H9 (cell line): ENCODE measurements around the gene ARID1B. TPM values are rescaled to one million over a fixed set of nuclear protein-coding genes. Genes with fewer than 3 reads are reported as not detected.

Experiments
- DNase-seq: peaks from one replicate; pipeline ENCODE4 v3.0.0-alpha.2; 2017
- H2AFZ ChIP-seq: one replicate; pipeline ENCODE4 v1.6.1; 2013; ENCODE audit warnings: mild to moderate bottlenecking, low read length, control low read depth, moderate library complexity
- H2AK5ac ChIP-seq: 2 replicates; pipeline ENCODE4 v1.6.1; 2013; ENCODE audit warnings: low read length, control low read depth, mixed read lengths; ENCODE audit not compliant: insufficient read length
- H2BK120ac ChIP-seq: one replicate; pipeline ENCODE4 v1.6.1; 2013; ENCODE audit warnings: low read depth, mild to moderate bottlenecking, low read length, control low read depth, inconsistent platforms; ENCODE audit not compliant: poor library complexity, severe bottlenecking
- H2BK12ac ChIP-seq: 2 replicates; pipeline ENCODE4 v1.6.1; 2013; ENCODE audit warnings: low read length, control low read depth, mixed read lengths, low read depth; ENCODE audit not compliant: insufficient read length
- H2BK15ac ChIP-seq: 2 replicates; pipeline ENCODE4 v1.6.1; 2013; ENCODE audit warnings: low read depth, low read length, control low read depth
- H2BK20ac ChIP-seq: one replicate; pipeline ENCODE4 v1.6.1; 2013; ENCODE audit warnings: low read depth, mild to moderate bottlenecking, low read length, control low read depth, inconsistent platforms; ENCODE audit not compliant: poor library complexity, severe bottlenecking
- H2BK5ac ChIP-seq: 2 replicates; pipeline ENCODE4 v1.6.1; 2013; ENCODE audit warnings: low read length, control low read depth, mixed read lengths; ENCODE audit not compliant: insufficient read length
- H3K14ac ChIP-seq: 2 replicates; pipeline ENCODE4 v1.6.1; 2013; ENCODE audit warnings: low read length, control low read depth; ENCODE audit not compliant: insufficient read depth
- H3K18ac ChIP-seq: 2 replicates; pipeline ENCODE4 v1.6.1; 2013; ENCODE audit warnings: low read depth, mild to moderate bottlenecking, mixed read lengths, low read length, control low read depth; ENCODE audit not compliant: insufficient read length
- H3K23ac ChIP-seq: 2 replicates; pipeline ENCODE4 v1.6.1; 2013; ENCODE audit warnings: low read length, control low read depth, mixed read lengths, low read depth; ENCODE audit not compliant: insufficient read length
- H3K23me2 ChIP-seq: 2 replicates; pipeline ENCODE4 v1.6.1; 2013; ENCODE audit warnings: low read depth, mild to moderate bottlenecking, mixed read lengths, low read length, control low read depth; ENCODE audit not compliant: insufficient read length, poor library complexity, severe bottlenecking
- H3K27ac ChIP-seq: 2 replicates; pipeline ENCODE4 v1.5.1; 2013; ENCODE audit warnings: low read length, control low read depth, mixed read lengths, low read depth; ENCODE audit not compliant: insufficient read length
- H3K27me3 ChIP-seq: 2 replicates; pipeline ENCODE4 v1.6.1; 2013; ENCODE audit warnings: low read length, control low read depth, inconsistent platforms; ENCODE audit not compliant: insufficient read depth
- H3K4ac ChIP-seq: 2 replicates; pipeline ENCODE4 v1.6.1; 2013; ENCODE audit warnings: low read depth, mild to moderate bottlenecking, control low read depth, inconsistent platforms, low read length, moderate library complexity
- H3K4me1 ChIP-seq: 2 replicates; pipeline ENCODE4 v1.6.1; 2013; ENCODE audit warnings: low read length, control low read depth, inconsistent platforms; ENCODE audit not compliant: insufficient read depth
- H3K4me2 ChIP-seq: 2 replicates; pipeline ENCODE4 v1.6.1; 2013; ENCODE audit warnings: low read length, control low read depth, mixed read lengths; ENCODE audit not compliant: insufficient read length, insufficient read depth
- H3K56ac ChIP-seq: 2 replicates; pipeline ENCODE4 v1.6.1; 2013; ENCODE audit warnings: low read depth, mild to moderate bottlenecking, mixed read lengths, low read length, control low read depth; ENCODE audit not compliant: insufficient read length
- H3K79me1 ChIP-seq: 2 replicates; pipeline ENCODE4 v1.6.1; 2013; ENCODE audit warnings: low read depth, mild to moderate bottlenecking, moderate library complexity, low read length, control low read depth, inconsistent platforms; ENCODE audit not compliant: insufficient read depth, poor library complexity, severe bottlenecking
- H3K79me2 ChIP-seq: 2 replicates; pipeline ENCODE4 v1.6.1; 2013; ENCODE audit warnings: low read length, control low read depth, inconsistent platforms; ENCODE audit not compliant: insufficient read depth
- H3K9ac ChIP-seq: 2 replicates; pipeline ENCODE4 v1.6.1; 2013; ENCODE audit warnings: low read length, control low read depth, mixed read lengths; ENCODE audit not compliant: insufficient read length; ENCODE audit errors: extremely low read depth
- H3K9me3 ChIP-seq: one replicate; pipeline ENCODE4 v1.6.1; 2013; ENCODE audit warnings: low read depth, low read length, inconsistent platforms; ENCODE audit not compliant: control insufficient read depth
- H3T11ph ChIP-seq: one replicate; pipeline ENCODE4 v1.6.1; 2013; ENCODE audit warnings: mild to moderate bottlenecking, low read length, control low read depth, inconsistent platforms
- H4K20me1 ChIP-seq: one replicate; pipeline ENCODE4 v1.6.1; 2013; ENCODE audit not compliant: control insufficient read depth, insufficient read length, insufficient read depth
- H4K5ac ChIP-seq: 2 replicates; pipeline ENCODE4 v1.6.1; 2013; ENCODE audit warnings: low read depth, mild to moderate bottlenecking, mixed read lengths, low read length, control low read depth; ENCODE audit not compliant: insufficient read length
- H4K8ac ChIP-seq: replicated peaks from 2 replicates; pipeline ENCODE4 v1.6.1; 2013; ENCODE audit warnings: low read length, control low read depth, mixed read lengths, low read depth; ENCODE audit not compliant: insufficient read length
- H4K91ac ChIP-seq: 2 replicates; pipeline ENCODE4 v1.6.1; 2013; ENCODE audit warnings: low read depth, mild to moderate bottlenecking, moderate library complexity, mixed read lengths, low read length, control low read depth; ENCODE audit not compliant: insufficient read length
- H3K27ac Mint-ChIP-seq, 3 experiments: 2 replicates in 2 of 3; 3 replicates in 1 of 3; pipeline ENCODE4 v1.8.0; 2020 to 2021; ENCODE audit warnings: mixed read lengths in 3 of 3, mild to moderate bottlenecking in 1 of 3, moderate library complexity in 1 of 3
- H3K27me3 Mint-ChIP-seq: 2 replicates; pipeline ENCODE4 v1.8.0; 2021; ENCODE audit warnings: low read depth, mild to moderate bottlenecking, moderate library complexity, mixed read lengths
- H3K36me3 Mint-ChIP-seq, 3 experiments: 2 replicates in 2 of 3; 3 replicates in 1 of 3; pipeline ENCODE4 v1.8.0; 2020 to 2021; ENCODE audit warnings: low read depth in 3 of 3, mixed read lengths in 3 of 3; ENCODE audit not compliant: insufficient read depth in 1 of 3
- H3K4me1 Mint-ChIP-seq, 2 experiments: 2 replicates each; pipeline ENCODE4 v1.8.0; 2020; ENCODE audit warnings: mixed read lengths in 2 of 2
- H3K4me3 Mint-ChIP-seq, 2 experiments: 2 replicates in 1 of 2; 3 replicates in 1 of 2; pipeline ENCODE4 v1.8.0; 2020 to 2021; ENCODE audit warnings: mild to moderate bottlenecking in 2 of 2, mixed read lengths in 2 of 2, moderate library complexity in 1 of 2
- H3K9me3 Mint-ChIP-seq, 2 experiments: 2 replicates in 1 of 2; 3 replicates in 1 of 2; pipeline ENCODE4 v1.8.0; 2020; ENCODE audit warnings: mild to moderate bottlenecking in 2 of 2, mixed read lengths in 2 of 2, moderate library complexity in 1 of 2
- WGBS: extraction: QIAGEN DNeasy Blood & Tissue Kit; methylation state at CpG from one replicate; pipeline ENCODE4 v1.1.7; 2013; ENCODE audit warnings: missing lambda C conversion rate, low lambda C conversion rate, mixed read lengths; ENCODE audit not compliant: insufficient read length; ENCODE audit errors: extremely low coverage; 5-methylcytosine and 5-hydroxymethylcytosine counted together
- total RNA-seq: library from RNA; stranded (reverse); gene quantifications from 2 replicates; pipeline ENCODE4 v1.2.1, GENCODE V29; 2021
- TF ChIP-seq, protein P1 (sequence below): fragments of 200-600 bp; sonication (generic); conservative IDR thresholded peaks from 3 replicates; pipeline ENCODE4 v1.8.0; 2021; ENCODE audit warnings: antibody characterized with exemption, mild to moderate bottlenecking

Gene ARID1B
- total RNA-seq, 1 experiment from 2014 or later = 88.2 TPM

DNA sequence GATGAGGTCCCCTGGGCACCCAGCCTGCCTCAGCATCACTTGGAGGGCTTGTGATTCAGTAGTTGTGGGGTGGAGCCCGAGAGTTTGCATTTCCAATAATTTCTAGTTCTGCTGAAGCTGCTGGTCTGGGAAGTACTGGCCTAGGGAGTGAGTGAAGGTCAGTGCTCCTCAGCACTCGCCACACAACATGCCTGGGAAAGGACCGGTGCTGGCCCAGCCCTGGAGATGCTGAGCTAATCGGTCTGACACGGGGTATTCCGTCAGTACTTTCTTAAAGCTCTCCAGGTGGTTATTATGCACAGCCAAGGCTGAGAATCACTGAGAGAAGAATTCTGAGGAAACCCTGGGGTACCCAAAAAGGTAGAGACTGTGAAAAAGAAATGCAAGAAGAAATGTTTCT lies 317.9 kb downstream of the ARID1B start:
- Histone ChIP-seq H3T11ph (no peak overlapping the region), H3K9ac (no peak overlapping the region), H3K27ac (no peak overlapping the region), H3K9me3 (no peaks in the 10 kb centered on the region), H3K27me3 (no peaks in the 10 kb centered on the region), H2BK15ac (no peak overlapping the region), H2AK5ac (no peak overlapping the region), H2BK5ac (no peak overlapping the region), H2BK12ac (no peak overlapping the region), H4K91ac (no peak overlapping the region), H2BK20ac (no peak overlapping the region), H2AFZ (no peak overlapping the region), H3K79me1 (no peaks in the 10 kb centered on the region), H3K4me2 (no peak overlapping the region), H3K23ac (no peak overlapping the region), H2BK120ac (no peak overlapping the region), H4K8ac (no peak overlapping the region), H3K14ac (no peak overlapping the region), H3K79me2 (no peaks in the 10 kb centered on the region; the same call in 1 of the 2 replicates), H3K23me2 (no peaks in the 10 kb centered on the region), H4K5ac (no peak overlapping the region), H4K20me1 (no peaks in the 10 kb centered on the region), H3K4me1 (peaks cover 7% of the 10 kb centered on the region), H3K4ac (no peak overlapping the region), H3K18ac (no peak overlapping the region), H3K56ac (no peak overlapping the region)
- H3K4me3 Mint-ChIP-seq = no peak overlapping the region
- peaks cover 3 to 7% (median 5%) of the 10 kb centered on the region in 3 experiments; a peak in 4 of 7 replicates for H3K36me3 Mint-ChIP-seq
- no peaks in the 10 kb centered on the region for H3K27me3 Mint-ChIP-seq
- TF ChIP-seq, protein P1, sequence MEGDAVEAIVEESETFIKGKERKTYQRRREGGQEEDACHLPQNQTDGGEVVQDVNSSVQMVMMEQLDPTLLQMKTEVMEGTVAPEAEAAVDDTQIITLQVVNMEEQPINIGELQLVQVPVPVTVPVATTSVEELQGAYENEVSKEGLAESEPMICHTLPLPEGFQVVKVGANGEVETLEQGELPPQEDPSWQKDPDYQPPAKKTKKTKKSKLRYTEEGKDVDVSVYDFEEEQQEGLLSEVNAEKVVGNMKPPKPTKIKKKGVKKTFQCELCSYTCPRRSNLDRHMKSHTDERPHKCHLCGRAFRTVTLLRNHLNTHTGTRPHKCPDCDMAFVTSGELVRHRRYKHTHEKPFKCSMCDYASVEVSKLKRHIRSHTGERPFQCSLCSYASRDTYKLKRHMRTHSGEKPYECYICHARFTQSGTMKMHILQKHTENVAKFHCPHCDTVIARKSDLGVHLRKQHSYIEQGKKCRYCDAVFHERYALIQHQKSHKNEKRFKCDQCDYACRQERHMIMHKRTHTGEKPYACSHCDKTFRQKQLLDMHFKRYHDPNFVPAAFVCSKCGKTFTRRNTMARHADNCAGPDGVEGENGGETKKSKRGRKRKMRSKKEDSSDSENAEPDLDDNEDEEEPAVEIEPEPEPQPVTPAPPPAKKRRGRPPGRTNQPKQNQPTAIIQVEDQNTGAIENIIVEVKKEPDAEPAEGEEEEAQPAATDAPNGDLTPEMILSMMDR = no peak
- peaks cover 39 to 62% of the 10 kb centered on the region in 2 experiments for H3K4me1 Mint-ChIP-seq
- WGBS = no CpG with 5 or more reads among the region's 6 CpGs
- peak overlapping the region in 2 of 3 experiments; percentile 14 to 16; a peak in 3 of 7 replicates for H3K27ac Mint-ChIP-seq
- no peaks in the 10 kb centered on the region for H3K9me3 Mint-ChIP-seq
- DNase-seq = no peak
